ENCODE results near the gene WDR81. TPM values are rescaled to one million over a fixed set of nuclear protein-coding genes. Genes with fewer than 3 reads are reported as not detected.
A peak's percentile ranks its signal among the peaks of the same experiment; 100 is the strongest.

WDR81 gene
- total and polyA plus RNA-seq, 2 experiments from 2014 or later = 3.5 to 14.5 TPM

DNA sequence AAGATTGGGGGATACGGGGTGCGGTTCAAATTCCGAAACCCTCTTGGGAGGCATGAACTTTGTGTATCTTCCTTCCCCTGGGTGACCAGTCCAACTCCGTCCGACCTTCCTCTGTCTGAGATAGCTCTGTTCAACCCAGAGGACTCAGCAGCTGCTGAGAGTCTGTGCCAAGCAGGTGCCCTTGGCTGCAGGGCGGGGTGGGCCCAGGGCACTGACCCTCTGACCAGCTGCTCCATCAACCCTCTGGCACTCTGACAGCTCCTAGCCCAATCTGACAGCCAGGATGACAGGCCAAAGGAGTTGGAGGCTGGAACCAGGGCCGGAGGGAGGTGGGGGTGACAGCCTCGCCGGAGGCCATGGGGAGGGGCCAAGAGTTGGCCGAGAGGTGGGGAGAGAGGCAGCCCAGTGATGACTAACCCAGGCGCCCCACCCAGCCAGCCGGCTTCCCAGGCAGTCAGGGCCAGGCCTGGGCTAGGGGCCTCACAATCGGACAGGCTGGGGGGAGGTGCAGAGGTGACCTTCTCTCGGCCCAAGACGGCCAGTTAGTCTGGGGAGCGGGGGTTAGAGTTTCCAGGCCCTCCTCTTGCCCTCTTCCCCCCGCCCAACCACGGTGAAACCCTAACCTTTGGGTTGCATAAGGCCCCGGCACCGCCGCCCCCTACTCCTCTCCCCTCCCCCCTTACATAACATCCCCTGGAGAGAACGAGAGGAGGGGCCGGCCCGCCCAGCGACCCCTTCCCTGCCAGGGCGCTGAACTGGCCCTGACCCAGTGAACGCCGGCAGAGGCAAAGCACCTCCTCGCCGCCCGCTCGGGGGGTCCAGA is 9.3 kb upstream of the WDR81 start:
- H3K9me3 Mint-ChIP-seq = no peaks in the 10 kb centered on the region
- H3K9me2 ChIP-seq (ENCODE audit: insufficient read depth) = no peaks in the 10 kb centered on the region
- TF ChIP-seq EZH2phosphoT487 (IDR thresholded peaks at IDR 0.05; ENCODE audit: unreplicated experiment) = no peak
- peak; percentile 1; the same call in 1 of the 2 replicates for TF ChIP-seq CREB1 (CRISPR knock-in tag; IDR thresholded peaks at IDR 0.05; ENCODE audit: low read depth)
- H3K4me2 ChIP-seq = peak overlapping the region; percentile 99
- no peaks in the 10 kb centered on the region for H3K27me3 ChIP-seq (ENCODE audit: insufficient read depth)
- H3K27ac Mint-ChIP-seq = peak overlapping the region; percentile 8; the same call in 1 of the 2 replicates
- H3K36me3 Mint-ChIP-seq (ENCODE audit: low read depth) = peaks cover 14% of the 10 kb centered on the region; the same call in 2 of the 3 replicates
- H3K36me3 ChIP-seq (ENCODE audit: insufficient read depth) = no peaks in the 10 kb centered on the region
- H3K79me2 ChIP-seq (replicated peaks; ENCODE audit: insufficient read depth) = no peaks in the 10 kb centered on the region
- H3K27ac ChIP-seq (ENCODE audit: low read depth) = no peak overlapping the region
- peaks cover 19% of the 10 kb centered on the region for H3K4me1 ChIP-seq (ENCODE audit: insufficient read depth)
- H3K4me3 ChIP-seq = peak overlapping the region; percentile 83
- H2AFZ ChIP-seq = no peak overlapping the region; the same call in 1 of the 2 replicates
- H3K4me3 Mint-ChIP-seq = peak overlapping the region; percentile 94
- DNase-seq (ENCODE audit: low spot score) (peak; percentile 74), ATAC-seq (peak; percentile 1)
- H3F3A ChIP-seq (replicated peaks; ENCODE audit: low read depth) = peaks cover 3% of the 10 kb centered on the region
- H3K4me1 Mint-ChIP-seq = peaks cover 37% of the 10 kb centered on the region
- H4K20me1 ChIP-seq (replicated peaks; ENCODE audit: insufficient read depth) = no peaks in the 10 kb centered on the region
- H3K27me3 Mint-ChIP-seq (ENCODE audit: insufficient read depth, low read depth, poor library complexity) = peaks cover 34% of the 10 kb centered on the region

DNA sequence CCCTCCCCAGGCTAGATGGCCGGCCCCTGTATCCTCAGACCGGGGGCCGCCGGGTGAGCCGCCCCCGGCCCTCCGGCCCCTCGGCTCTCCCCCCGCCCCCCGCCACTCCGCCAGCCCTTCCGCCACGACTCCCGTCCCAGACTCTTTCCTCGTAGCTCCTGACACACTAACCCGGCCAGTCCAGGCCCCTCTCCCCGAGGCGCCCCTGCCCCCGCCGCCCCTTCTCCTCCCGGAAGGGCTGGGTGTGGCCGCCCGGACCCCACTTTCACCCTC is 8.8 kb upstream of the WDR81 start:
- Mint-ChIP-seq H3K9me3 (no peaks in the 10 kb centered on the region), H3K4me3 (peak overlapping the region; percentile 94; the same call in 2 of the 3 replicates), H3K27ac (no peak overlapping the region), H3K27me3 (ENCODE audit: insufficient read depth, low read depth, poor library complexity) (peaks cover 37% of the 10 kb centered on the region), H3K4me1 (peaks cover 33% of the 10 kb centered on the region), H3K36me3 (ENCODE audit: low read depth) (peaks cover 14% of the 10 kb centered on the region; the same call in 2 of the 3 replicates)
- Histone ChIP-seq H3K27ac (ENCODE audit: low read depth) (no peak overlapping the region), H3F3A (replicated peaks; ENCODE audit: low read depth) (peaks cover 3% of the 10 kb centered on the region), H3K9me2 (ENCODE audit: insufficient read depth) (no peaks in the 10 kb centered on the region), H3K27me3 (ENCODE audit: insufficient read depth) (no peaks in the 10 kb centered on the region), H3K4me2 (peak overlapping the region; percentile 99), H4K20me1 (replicated peaks; ENCODE audit: insufficient read depth) (no peaks in the 10 kb centered on the region), H3K4me1 (ENCODE audit: insufficient read depth) (peaks cover 19% of the 10 kb centered on the region), H3K36me3 (ENCODE audit: insufficient read depth) (no peaks in the 10 kb centered on the region), H3K4me3 (peak overlapping the region; percentile 83), H2AFZ (no peak overlapping the region), H3K79me2 (replicated peaks; ENCODE audit: insufficient read depth) (no peaks in the 10 kb centered on the region)
- no peak for ATAC-seq
- no peak for DNase-seq (ENCODE audit: low spot score)
- TF ChIP-seq POLR2AphosphoS5 (IDR thresholded peaks at IDR 0.05; ENCODE audit: low read depth) = no peak
- TF ChIP-seq, protein P1, sequence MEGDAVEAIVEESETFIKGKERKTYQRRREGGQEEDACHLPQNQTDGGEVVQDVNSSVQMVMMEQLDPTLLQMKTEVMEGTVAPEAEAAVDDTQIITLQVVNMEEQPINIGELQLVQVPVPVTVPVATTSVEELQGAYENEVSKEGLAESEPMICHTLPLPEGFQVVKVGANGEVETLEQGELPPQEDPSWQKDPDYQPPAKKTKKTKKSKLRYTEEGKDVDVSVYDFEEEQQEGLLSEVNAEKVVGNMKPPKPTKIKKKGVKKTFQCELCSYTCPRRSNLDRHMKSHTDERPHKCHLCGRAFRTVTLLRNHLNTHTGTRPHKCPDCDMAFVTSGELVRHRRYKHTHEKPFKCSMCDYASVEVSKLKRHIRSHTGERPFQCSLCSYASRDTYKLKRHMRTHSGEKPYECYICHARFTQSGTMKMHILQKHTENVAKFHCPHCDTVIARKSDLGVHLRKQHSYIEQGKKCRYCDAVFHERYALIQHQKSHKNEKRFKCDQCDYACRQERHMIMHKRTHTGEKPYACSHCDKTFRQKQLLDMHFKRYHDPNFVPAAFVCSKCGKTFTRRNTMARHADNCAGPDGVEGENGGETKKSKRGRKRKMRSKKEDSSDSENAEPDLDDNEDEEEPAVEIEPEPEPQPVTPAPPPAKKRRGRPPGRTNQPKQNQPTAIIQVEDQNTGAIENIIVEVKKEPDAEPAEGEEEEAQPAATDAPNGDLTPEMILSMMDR (conservative IDR thresholded peaks at IDR 0.05; ENCODE audit: low read depth in 2 of 2) = no peak
- TF ChIP-seq, protein P2, sequence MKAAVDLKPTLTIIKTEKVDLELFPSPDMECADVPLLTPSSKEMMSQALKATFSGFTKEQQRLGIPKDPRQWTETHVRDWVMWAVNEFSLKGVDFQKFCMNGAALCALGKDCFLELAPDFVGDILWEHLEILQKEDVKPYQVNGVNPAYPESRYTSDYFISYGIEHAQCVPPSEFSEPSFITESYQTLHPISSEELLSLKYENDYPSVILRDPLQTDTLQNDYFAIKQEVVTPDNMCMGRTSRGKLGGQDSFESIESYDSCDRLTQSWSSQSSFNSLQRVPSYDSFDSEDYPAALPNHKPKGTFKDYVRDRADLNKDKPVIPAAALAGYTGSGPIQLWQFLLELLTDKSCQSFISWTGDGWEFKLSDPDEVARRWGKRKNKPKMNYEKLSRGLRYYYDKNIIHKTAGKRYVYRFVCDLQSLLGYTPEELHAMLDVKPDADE (IDR thresholded peaks at IDR 0.05) = no peak
- TF ChIP-seq, protein P3, sequence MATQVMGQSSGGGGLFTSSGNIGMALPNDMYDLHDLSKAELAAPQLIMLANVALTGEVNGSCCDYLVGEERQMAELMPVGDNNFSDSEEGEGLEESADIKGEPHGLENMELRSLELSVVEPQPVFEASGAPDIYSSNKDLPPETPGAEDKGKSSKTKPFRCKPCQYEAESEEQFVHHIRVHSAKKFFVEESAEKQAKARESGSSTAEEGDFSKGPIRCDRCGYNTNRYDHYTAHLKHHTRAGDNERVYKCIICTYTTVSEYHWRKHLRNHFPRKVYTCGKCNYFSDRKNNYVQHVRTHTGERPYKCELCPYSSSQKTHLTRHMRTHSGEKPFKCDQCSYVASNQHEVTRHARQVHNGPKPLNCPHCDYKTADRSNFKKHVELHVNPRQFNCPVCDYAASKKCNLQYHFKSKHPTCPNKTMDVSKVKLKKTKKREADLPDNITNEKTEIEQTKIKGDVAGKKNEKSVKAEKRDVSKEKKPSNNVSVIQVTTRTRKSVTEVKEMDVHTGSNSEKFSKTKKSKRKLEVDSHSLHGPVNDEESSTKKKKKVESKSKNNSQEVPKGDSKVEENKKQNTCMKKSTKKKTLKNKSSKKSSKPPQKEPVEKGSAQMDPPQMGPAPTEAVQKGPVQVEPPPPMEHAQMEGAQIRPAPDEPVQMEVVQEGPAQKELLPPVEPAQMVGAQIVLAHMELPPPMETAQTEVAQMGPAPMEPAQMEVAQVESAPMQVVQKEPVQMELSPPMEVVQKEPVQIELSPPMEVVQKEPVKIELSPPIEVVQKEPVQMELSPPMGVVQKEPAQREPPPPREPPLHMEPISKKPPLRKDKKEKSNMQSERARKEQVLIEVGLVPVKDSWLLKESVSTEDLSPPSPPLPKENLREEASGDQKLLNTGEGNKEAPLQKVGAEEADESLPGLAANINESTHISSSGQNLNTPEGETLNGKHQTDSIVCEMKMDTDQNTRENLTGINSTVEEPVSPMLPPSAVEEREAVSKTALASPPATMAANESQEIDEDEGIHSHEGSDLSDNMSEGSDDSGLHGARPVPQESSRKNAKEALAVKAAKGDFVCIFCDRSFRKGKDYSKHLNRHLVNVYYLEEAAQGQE (IDR thresholded peaks at IDR 0.05; ENCODE audit: unreplicated experiment) = no peak
- no peak for TF ChIP-seq ZNF331 (CRISPR knock-in tag; IDR thresholded peaks at IDR 0.05; ENCODE audit: low read depth)
- TF ChIP-seq, protein P4, sequence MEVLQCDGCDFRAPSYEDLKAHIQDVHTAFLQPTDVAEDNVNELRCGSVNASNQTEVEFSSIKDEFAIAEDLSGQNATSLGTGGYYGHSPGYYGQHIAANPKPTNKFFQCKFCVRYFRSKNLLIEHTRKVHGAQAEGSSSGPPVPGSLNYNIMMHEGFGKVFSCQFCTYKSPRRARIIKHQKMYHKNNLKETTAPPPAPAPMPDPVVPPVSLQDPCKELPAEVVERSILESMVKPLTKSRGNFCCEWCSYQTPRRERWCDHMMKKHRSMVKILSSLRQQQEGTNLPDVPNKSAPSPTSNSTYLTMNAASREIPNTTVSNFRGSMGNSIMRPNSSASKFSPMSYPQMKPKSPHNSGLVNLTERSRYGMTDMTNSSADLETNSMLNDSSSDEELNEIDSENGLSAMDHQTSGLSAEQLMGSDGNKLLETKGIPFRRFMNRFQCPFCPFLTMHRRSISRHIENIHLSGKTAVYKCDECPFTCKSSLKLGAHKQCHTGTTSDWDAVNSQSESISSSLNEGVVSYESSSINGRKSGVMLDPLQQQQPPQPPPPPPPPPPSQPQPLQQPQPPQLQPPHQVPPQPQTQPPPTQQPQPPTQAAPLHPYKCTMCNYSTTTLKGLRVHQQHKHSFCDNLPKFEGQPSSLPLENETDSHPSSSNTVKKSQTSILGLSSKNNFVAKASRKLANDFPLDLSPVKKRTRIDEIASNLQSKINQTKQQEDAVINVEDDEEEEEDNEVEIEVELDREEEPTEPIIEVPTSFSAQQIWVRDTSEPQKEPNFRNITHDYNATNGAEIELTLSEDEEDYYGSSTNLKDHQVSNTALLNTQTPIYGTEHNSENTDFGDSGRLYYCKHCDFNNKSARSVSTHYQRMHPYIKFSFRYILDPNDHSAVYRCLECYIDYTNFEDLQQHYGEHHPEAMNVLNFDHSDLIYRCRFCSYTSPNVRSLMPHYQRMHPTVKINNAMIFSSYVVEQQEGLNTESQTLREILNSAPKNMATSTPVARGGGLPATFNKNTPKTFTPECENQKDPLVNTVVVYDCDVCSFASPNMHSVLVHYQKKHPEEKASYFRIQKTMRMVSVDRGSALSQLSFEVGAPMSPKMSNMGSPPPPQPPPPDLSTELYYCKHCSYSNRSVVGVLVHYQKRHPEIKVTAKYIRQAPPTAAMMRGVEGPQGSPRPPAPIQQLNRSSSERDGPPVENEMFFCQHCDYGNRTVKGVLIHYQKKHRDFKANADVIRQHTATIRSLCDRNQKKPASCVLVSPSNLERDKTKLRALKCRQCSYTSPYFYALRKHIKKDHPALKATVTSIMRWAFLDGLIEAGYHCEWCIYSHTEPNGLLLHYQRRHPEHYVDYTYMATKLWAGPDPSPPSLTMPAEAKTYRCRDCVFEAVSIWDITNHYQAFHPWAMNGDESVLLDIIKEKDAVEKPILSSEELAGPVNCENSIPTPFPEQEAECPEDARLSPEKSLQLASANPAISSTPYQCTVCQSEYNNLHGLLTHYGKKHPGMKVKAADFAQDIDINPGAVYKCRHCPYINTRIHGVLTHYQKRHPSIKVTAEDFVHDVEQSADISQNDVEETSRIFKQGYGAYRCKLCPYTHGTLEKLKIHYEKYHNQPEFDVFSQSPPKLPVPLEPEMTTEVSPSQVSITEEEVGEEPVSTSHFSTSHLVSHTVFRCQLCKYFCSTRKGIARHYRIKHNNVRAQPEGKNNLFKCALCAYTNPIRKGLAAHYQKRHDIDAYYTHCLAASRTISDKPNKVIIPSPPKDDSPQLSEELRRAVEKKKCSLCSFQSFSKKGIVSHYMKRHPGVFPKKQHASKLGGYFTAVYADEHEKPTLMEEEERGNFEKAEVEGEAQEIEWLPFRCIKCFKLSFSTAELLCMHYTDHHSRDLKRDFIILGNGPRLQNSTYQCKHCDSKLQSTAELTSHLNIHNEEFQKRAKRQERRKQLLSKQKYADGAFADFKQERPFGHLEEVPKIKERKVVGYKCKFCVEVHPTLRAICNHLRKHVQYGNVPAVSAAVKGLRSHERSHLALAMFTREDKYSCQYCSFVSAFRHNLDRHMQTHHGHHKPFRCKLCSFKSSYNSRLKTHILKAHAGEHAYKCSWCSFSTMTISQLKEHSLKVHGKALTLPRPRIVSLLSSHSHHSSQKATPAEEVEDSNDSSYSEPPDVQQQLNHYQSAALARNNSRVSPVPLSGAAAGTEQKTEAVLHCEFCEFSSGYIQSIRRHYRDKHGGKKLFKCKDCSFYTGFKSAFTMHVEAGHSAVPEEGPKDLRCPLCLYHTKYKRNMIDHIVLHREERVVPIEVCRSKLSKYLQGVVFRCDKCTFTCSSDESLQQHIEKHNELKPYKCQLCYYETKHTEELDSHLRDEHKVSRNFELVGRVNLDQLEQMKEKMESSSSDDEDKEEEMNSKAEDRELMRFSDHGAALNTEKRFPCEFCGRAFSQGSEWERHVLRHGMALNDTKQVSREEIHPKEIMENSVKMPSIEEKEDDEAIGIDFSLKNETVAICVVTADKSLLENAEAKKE (CRISPR knock-in tag; IDR thresholded peaks at IDR 0.05) = no peak
